Mucosa of rectum (tissue), 2 donors: ENCODE measurements around the gene PLCH1.
A peak's percentile ranks its signal among the peaks of the same experiment; 100 is the strongest.

Experiments used
- H3K27ac ChIP-seq, 2 donors: one replicate each; pipeline ENCODE4 v1.7.0; 2013; ENCODE audit warnings: inconsistent platforms in 2 of 2, low read depth in 2 of 2, low read length in 2 of 2
- H3K27me3 ChIP-seq, 2 donors: one replicate each; pipeline ENCODE4 v1.7.0; 2013; ENCODE audit warnings: low read length in 2 of 2; ENCODE audit not compliant: control insufficient read depth in 2 of 2, insufficient read depth in 2 of 2
- H3K36me3 ChIP-seq, 2 donors: one replicate each; pipeline ENCODE4 v1.7.0; 2013; ENCODE audit warnings: low read length in 2 of 2; ENCODE audit not compliant: control insufficient read depth in 2 of 2, insufficient read depth in 2 of 2
- H3K4me1 ChIP-seq, 2 donors: one replicate each; pipeline ENCODE4 v1.7.0; 2013; ENCODE audit warnings: low read length in 2 of 2, mild to moderate bottlenecking in 1 of 2; ENCODE audit not compliant: control insufficient read depth in 2 of 2, insufficient read depth in 2 of 2
- H3K4me3 ChIP-seq, 2 donors: one replicate each; pipeline ENCODE4 v1.7.0; 2013; ENCODE audit warnings: low read length in 2 of 2
- H3K9ac ChIP-seq, 2 donors: one replicate each; pipeline ENCODE4 v1.7.0; 2013; ENCODE audit warnings: low read length in 2 of 2, low read depth in 1 of 2, mild to moderate bottlenecking in 1 of 2
- H3K9me3 ChIP-seq, 2 donors: one replicate each; pipeline ENCODE4 v1.7.0; 2013; ENCODE audit warnings: low read length in 2 of 2; ENCODE audit not compliant: control insufficient read depth in 2 of 2
- donor health status: healthy.
- donor health status: Normal muscosa, but diverticular disease.

Gene PLCH1

GRCh38 chr3:155746703-155747102 is 1.8 kb upstream of the PLCH1 start:
- Histone ChIP-seq H3K36me3 (no peaks in the 10 kb centered on the region), H3K4me1 (peaks cover 3% of the 10 kb centered on the region in 2 donors), H3K9me3 (no peaks in the 10 kb centered on the region), H3K27me3 (no peaks in the 10 kb centered on the region), H3K27ac (no peak overlapping the region), H3K9ac (no peak overlapping the region), H3K4me3 (no peak overlapping the region)

GRCh38 chr3:155745795-155746550 is 1.1 kb upstream of the PLCH1 start:
- Histone ChIP-seq H3K9ac (peak overlapping the region; percentile 14 to 36), H3K36me3 (no peaks in the 10 kb centered on the region), H3K9me3 (no peaks in the 10 kb centered on the region), H3K4me1 (peaks cover 3% of the 10 kb centered on the region in 2 donors), H3K27me3 (no peaks in the 10 kb centered on the region), H3K4me3 (peak overlapping the region; percentile 91 to 95), H3K27ac (no peak overlapping the region)

GRCh38 chr3:155744010-155744625 is 753 bp downstream of the PLCH1 start:
- Histone ChIP-seq H3K27ac (peak overlapping the region; percentile 8 to 68), H3K4me3 (peak overlapping the region; percentile 91 to 95), H3K27me3 (no peaks in the 10 kb centered on the region), H3K4me1 (peaks cover 3% of the 10 kb centered on the region in 2 donors), H3K9ac (peak overlapping the region; percentile 77 to 79), H3K36me3 (no peaks in the 10 kb centered on the region), H3K9me3 (no peaks in the 10 kb centered on the region)

GRCh38 chr3:155743606-155744005 is 1.3 kb downstream of the PLCH1 start:
- Histone ChIP-seq H3K4me1 (peaks cover 3 to 7% of the 10 kb centered on the region in 2 donors), H3K36me3 (no peaks in the 10 kb centered on the region), H3K27me3 (no peaks in the 10 kb centered on the region), H3K27ac (peak overlapping the region; percentile 8 to 68), H3K9me3 (no peaks in the 10 kb centered on the region), H3K9ac (peak overlapping the region; percentile 77 to 79), H3K4me3 (peak overlapping the region; percentile 91 to 95)

GRCh38 chr3:155742349-155742965 is 2.4 kb downstream of the PLCH1 start:
- Histone ChIP-seq H3K9ac (no peak overlapping the region), H3K4me3 (no peak overlapping the region), H3K9me3 (no peaks in the 10 kb centered on the region), H3K4me1 (peaks cover 3 to 11% of the 10 kb centered on the region in 2 donors), H3K36me3 (no peaks in the 10 kb centered on the region), H3K27me3 (no peaks in the 10 kb centered on the region), H3K27ac (no peak overlapping the region)

GRCh38 chr3:155741603-155742002 is 3.3 kb downstream of the PLCH1 start:
- no peaks in the 10 kb centered on the region for H3K36me3 ChIP-seq
- H3K9ac ChIP-seq: no peak overlapping the region
- no peak overlapping the region for H3K27ac ChIP-seq
- H3K4me1 ChIP-seq: peaks cover 3 to 12% of the 10 kb centered on the region in 2 donors
- no peak overlapping the region for H3K4me3 ChIP-seq
- no peaks in the 10 kb centered on the region for H3K9me3 ChIP-seq
- H3K27me3 ChIP-seq: no peaks in the 10 kb centered on the region

- H3K9me3 ChIP-seq: no peaks in the 10 kb centered on the region
- no peaks in the 10 kb centered on the region for H3K27me3 ChIP-seq
- no peak overlapping the region for H3K4me3 ChIP-seq
- H3K4me1 ChIP-seq: peaks cover 2 to 15% of the 10 kb centered on the region in 2 donors
- H3K36me3 ChIP-seq: no peaks in the 10 kb centered on the region
- no peak overlapping the region for H3K9ac ChIP-seq
- H3K27ac ChIP-seq: no peak overlapping the region
These were observed 3.8 kb downstream of the PLCH1 start for GRCh38 chr3:155741101-155741500.

- H3K9ac ChIP-seq: no peak overlapping the region
- no peak overlapping the region for H3K27ac ChIP-seq
- no peaks in the 10 kb centered on the region for H3K36me3 ChIP-seq
- H3K27me3 ChIP-seq: no peaks in the 10 kb centered on the region
- H3K9me3 ChIP-seq: no peaks in the 10 kb centered on the region
- peaks cover 0 to 11% of the 10 kb centered on the region in 2 donors for H3K4me1 ChIP-seq
- H3K4me3 ChIP-seq: peak overlapping the region in 1 of 2 donors; percentile 71
These were observed 5.7 kb downstream of the PLCH1 start for GRCh38 chr3:155739154-155739553.

- no peaks in the 10 kb centered on the region for H3K27me3 ChIP-seq
- H3K4me1 ChIP-seq: peaks cover 0 to 11% of the 10 kb centered on the region in 2 donors
- H3K4me3 ChIP-seq: peak overlapping the region; percentile 40 to 71
- H3K36me3 ChIP-seq: no peaks in the 10 kb centered on the region
- peak overlapping the region; percentile 86 to 94 for H3K27ac ChIP-seq
- no peaks in the 10 kb centered on the region for H3K9me3 ChIP-seq
- H3K9ac ChIP-seq: peak overlapping the region in 1 of 2 donors; percentile 69
These were observed 6.2 kb downstream of the PLCH1 start for GRCh38 chr3:155738580-155739076.
